MM.1S (cell line): Measurements from ENCODE around the gene RPS6KA2.

Experiments used
- EZH2 ChIP-seq: fragments of 300-600 bp; sonication (generic); optimal IDR thresholded peaks from 2 replicates; pipeline ENCODE3; 2017; ENCODE audit warnings: low read depth, mild to moderate bottlenecking, antibody characterized with exemption, low read length, mixed read lengths
- EZH2phosphoT487 ChIP-seq: fragments of 300-600 bp; sonication (generic); IDR thresholded peaks from 2 replicates; pipeline ENCODE4 v1.6.1; 2018; ENCODE audit warnings: antibody characterized with exemption, low read length
- TF ChIP-seq, protein P1 (sequence below): fragments of 300-600 bp; sonication (generic); IDR thresholded peaks from 2 replicates; pipeline ENCODE4 v1.5.1; 2016; ENCODE audit warnings: antibody characterized with exemption, low read length, mixed read lengths

DNA sequence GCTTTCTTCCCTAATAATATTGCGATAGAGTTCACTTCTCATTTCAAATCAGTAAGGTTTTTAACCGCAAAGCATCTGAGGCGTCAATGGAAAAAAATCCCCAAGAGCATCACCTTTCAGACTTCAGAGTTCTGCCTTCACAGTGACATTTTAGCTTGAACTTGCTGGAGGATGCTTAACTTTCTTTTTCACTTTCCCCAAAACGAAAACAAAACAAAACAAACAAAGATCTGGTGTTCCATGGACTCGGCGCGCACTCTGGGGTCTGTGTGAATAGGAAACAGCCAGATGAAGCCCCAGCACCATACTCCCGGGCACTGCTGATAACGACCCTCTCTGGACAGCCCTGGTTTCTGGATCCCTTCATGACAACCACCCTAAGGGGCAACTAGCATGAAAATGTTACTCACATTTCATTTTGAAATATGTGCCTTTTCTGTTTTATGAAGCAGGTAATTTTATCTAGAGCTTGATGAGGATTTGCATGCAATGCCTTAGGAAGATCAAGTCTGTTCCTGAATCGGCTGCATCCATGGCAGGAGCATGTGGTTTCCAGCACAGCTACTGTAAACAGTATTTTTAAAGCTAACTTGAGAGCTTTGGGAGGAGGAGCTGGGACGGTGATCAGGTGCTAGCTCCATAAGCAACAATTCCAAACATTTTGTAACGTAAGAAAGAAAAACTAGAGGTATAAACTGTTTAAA lies 85.0 kb downstream of the RPS6KA2 start:
- TF ChIP-seq, protein P1, sequence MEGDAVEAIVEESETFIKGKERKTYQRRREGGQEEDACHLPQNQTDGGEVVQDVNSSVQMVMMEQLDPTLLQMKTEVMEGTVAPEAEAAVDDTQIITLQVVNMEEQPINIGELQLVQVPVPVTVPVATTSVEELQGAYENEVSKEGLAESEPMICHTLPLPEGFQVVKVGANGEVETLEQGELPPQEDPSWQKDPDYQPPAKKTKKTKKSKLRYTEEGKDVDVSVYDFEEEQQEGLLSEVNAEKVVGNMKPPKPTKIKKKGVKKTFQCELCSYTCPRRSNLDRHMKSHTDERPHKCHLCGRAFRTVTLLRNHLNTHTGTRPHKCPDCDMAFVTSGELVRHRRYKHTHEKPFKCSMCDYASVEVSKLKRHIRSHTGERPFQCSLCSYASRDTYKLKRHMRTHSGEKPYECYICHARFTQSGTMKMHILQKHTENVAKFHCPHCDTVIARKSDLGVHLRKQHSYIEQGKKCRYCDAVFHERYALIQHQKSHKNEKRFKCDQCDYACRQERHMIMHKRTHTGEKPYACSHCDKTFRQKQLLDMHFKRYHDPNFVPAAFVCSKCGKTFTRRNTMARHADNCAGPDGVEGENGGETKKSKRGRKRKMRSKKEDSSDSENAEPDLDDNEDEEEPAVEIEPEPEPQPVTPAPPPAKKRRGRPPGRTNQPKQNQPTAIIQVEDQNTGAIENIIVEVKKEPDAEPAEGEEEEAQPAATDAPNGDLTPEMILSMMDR = no peak
- TF ChIP-seq EZH2phosphoT487 (no peak), EZH2 (no peak)
